Central memory CD4-positive, alpha-beta T cell (primary cell): ENCODE results near the gene NKX2-3.

ENCODE experiments used
- DNase-seq: peaks from one replicate; pipeline ENCODE4 v3.0.0; 2022

Gene NKX2-3

GRCh38 chr10:99583687-99584086 is 50.9 kb downstream of the NKX2-3 start:
- no peak for DNase-seq
